Glomerular visceral epithelial cell (primary cell): ENCODE data around the gene XRRA1.
"Not testable (repeated sequence)": the region's sequence is repeated elsewhere in the genome, so short reads cannot be mapped to it uniquely, and the experiment has no call there.

Source experiments
- DNase-seq: peaks from one replicate; pipeline ENCODE4 v3.0.0-alpha.2; 2016; ENCODE audit errors: extremely low spot score

The XRRA1 gene

GRCh38 chr11:74837191-74837590, 111.7 kb downstream of the XRRA1 start:
- DNase-seq: no peak

DNA sequence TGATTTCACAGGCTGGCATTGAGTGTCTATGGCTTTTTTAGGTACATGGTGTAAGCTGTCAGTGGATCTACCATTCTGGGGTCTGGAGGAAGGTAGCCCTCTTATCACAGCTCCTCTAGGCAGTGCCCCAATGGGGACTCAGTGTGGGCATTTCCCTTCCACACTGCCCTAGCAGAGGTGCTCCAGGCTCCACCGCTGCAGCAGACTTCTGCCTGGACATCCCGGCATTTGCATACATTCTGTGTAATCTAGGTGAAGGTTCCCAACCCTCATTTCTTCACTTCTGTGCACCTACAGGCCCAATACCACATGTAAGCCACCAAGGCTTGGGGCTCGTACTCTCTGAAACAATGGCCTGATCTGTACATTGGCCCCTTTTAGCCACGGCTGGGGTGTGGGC, 122.0 kb downstream of the XRRA1 start:
- no peak for DNase-seq

- DNase-seq: not testable (repeated sequence)
Measured at GRCh38 chr11:74825596-74825995, 123.3 kb downstream of the XRRA1 start.

DNA sequence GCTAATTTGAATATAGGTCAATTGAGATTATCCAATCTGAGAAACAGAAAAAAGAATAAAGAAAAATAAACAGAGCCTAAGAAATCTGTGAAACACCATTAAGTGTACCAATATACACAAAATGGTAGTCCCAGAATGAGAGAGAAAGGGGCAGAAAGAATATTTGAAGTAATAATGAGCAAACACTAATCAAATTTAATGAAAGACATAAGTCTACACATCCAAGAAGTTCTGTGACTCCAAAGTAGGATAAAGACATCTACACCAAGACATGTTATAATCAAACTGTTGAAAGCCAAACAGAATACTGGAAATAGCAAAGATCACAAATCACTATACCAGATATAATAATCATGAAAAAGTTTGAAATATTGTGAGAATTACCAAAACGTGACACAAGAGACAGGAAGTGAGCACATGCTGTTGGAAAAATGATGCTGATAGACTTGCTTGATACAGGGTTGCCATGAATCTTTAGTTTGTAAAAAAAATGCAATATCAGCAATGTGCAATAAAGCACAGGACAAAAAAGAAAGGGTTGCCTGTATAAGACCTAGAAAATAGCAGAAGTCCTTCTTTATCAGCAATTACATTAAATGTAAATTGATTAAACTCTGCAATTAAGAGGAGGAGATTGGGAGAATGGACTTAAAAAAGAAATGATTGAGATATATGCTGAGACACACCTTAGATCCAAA, 124.5 kb downstream of the XRRA1 start:
- no peak for DNase-seq

- no peak for DNase-seq
Measured at GRCh38 chr11:74822170-74822569, 126.7 kb downstream of the XRRA1 start.

DNA sequence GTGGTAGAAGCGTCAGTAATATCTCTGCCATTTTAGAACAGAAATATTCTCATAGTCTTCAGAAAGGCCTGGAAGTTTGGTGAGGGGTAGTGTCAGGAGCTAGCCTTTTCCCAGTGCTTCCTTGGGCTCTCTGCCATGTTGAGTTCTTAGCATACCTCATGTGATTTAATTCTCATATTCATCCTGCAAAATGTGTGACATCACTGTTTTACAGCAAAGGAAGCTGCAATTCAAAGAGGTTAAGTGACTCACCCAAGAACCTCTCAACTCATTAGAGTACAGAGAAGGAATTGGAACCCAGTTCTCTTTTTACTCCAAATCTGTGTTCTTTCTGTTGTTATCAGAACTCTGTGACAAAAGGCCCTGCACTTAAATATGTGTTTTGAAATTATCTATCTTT, 128.1 kb downstream of the XRRA1 start:
- DNase-seq: peak; percentile 50

DNA sequence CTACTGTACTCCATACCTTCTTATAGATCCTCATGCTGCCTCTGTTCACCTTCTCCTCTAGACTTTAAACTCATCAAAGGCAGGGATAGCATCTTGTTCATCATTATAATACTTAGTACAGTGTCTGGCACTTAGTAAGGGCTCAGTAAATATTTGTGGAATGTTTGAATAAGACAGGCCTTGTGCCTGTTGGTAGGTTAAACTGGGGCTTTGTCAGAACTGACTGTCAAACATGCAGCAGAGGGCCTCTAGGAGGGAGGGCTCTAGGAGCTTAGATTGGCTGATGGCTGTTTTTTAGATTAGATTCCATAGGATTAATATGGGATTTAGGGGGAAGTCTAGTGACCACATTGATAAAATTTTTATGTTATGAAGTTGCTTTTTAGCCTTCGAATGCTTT, 129.5 kb downstream of the XRRA1 start:
- no peak for DNase-seq

DNA sequence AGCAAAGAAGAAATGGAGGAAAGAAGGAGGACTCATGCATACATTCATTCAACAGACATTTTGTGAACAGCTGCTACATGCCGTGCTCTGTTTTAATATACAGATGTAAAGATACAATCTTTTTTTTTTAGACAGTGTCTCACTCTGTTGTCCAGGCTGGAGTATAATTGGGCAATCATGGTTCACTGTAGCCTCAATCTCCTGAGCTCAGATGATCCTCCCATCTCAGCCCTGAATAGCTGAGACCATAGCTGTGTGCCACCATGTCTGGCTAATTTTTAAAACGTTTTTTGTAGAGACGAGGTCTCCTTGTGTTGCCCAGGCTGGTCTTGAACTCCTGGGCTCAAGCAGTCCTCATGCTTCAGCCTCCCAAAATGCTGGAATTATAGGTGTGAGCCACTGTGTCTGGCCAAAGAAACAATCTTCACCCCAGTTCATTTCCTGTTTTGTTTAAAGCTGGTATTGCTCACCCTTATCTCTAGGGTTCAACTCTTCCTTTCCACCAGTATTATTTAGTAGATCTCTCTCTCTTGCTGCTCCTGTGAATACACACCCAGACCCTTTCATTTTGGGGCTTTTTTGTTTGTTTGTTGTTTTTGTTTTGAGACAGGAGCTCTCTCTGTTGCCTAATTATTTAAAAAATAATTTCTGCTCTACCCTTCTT, 130.5 kb downstream of the XRRA1 start:
- DNase-seq: no peak

DNA sequence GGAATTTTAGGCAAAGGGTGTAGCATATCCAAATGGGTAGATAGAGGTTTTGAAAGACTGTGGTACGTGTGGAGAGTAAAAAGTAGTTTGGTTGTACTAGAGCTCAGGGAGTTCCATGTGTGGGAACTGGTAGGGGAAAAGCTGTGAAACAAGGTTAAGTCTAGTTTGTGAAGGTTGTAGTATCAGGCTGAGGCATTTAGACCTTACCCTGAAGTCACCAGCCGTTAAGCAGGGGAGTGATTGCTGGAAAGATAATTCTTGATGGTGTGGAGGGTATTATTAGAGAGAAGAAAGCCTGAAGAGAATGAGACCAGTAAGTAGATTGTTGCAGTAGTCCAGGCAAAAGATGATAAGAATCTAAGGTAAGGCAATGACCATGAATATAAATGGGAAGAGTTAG, 132.2 kb downstream of the XRRA1 start:
- no peak for DNase-seq

GRCh38 chr11:74815966-74816365, 132.9 kb downstream of the XRRA1 start:
- no peak for DNase-seq

GRCh38 chr11:74809801-74810200, 139.1 kb downstream of the XRRA1 start:
- no peak for DNase-seq

DNA sequence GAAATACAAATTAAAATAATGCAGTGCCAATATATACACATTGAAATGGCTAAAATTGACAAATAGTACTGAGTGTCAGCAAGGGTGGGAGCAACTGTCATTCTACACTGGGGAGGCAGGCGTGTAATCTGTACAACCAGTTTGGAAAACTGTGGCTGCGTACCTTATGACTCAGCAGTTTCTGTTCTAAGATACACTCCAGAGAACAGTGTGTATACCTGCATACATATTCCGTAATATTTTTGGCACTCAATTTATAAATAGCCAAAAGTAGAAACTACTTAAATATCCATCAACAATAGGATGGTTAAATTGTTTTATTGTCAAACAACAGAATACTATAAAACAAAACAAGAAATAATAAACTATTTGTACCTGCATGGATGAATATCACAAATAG, 142.6 kb downstream of the XRRA1 start:
- DNase-seq: no peak

DNA sequence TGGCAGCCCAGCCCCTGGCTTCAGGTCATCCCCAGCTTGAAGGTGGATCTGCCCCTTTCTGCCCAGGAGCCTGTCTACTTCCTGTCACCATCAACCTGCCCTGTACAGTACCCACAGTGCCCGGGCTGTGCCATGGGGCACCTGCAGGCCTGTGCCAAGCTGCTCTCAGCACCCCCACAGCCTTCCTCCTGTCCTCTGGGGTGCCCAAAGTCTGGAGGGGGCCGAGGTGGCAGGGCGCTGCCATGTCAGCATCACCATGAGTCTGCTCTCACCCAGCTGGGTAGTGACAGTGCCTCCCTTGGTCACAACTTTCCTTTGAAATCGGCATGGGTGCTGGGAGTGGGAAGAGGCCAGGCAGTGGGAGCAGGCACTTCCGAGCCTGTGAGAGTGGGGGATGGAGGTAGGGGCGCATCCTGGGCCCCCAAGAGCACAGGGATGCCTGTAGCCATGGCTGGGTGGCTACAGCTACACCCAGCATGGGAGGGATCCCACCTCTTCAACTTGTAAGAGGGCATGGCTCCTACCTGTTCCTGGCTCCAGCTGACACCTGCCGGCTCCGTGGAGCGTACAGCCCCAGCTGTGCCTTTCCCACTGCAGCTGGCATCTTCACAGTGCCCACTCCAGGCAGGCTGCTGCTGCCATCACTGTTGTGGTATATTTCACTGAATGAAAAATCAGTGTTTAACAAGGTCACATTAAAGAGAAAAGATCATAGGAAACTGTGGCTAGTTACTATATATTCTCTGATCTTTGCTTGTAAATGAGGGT, 157.4 kb downstream of the XRRA1 start:
- DNase-seq: no peak
